GM23338 (cell line): ENCODE results near the gene CACNA1A. TPM values are rescaled to one million over a fixed set of nuclear protein-coding genes. Genes with fewer than 3 reads are reported as not detected.

Experiments used
- ATAC-seq: fragments of 200-7000 bp; cut with Tn5 transposase; 3 replicates; pipeline ENCODE4 v1.9.1; 2020
- DNase-seq: peaks from one replicate; pipeline ENCODE4 v3.0.0-alpha.2; 2015; ENCODE audit warnings: low spot score
- H2AFZ ChIP-seq: fragments of 200-600 bp; sonication (generic); 2 replicates; pipeline ENCODE4 v1.8.0; 2016; ENCODE audit warnings: antibody characterized with exemption, mild to moderate bottlenecking, moderate library complexity
- H3F3A ChIP-seq: fragments of 200-600 bp; sonication (generic); replicated peaks from 2 replicates; pipeline ENCODE4 v1.8.0; 2017; ENCODE audit warnings: antibody characterized with exemption, mixed run types, low read depth
- H3K27ac ChIP-seq: fragments of 200-600 bp; sonication (generic); 2 replicates; pipeline ENCODE4 v1.6.1; 2016; ENCODE audit warnings: low read depth
- H3K27me3 ChIP-seq: fragments of 200-600 bp; sonication (generic); 2 replicates; pipeline ENCODE4 v1.8.0; 2016; ENCODE audit warnings: mild to moderate bottlenecking, mixed run types, moderate library complexity; ENCODE audit not compliant: insufficient read depth
- H3K36me3 ChIP-seq: fragments of 200-600 bp; sonication (generic); 2 replicates; pipeline ENCODE4 v1.8.0; 2016; ENCODE audit warnings: mild to moderate bottlenecking; ENCODE audit not compliant: insufficient read depth
- H3K4me1 ChIP-seq: fragments of 200-600 bp; sonication (generic); 2 replicates; pipeline ENCODE4 v1.8.0; 2016; ENCODE audit warnings: mild to moderate bottlenecking, moderate library complexity; ENCODE audit not compliant: insufficient read depth
- H3K4me2 ChIP-seq: fragments of 200-600 bp; sonication (generic); 2 replicates; pipeline ENCODE4 v1.7.1; 2017; ENCODE audit warnings: mixed run types
- H3K4me3 ChIP-seq: fragments of 200-600 bp; sonication (generic); 2 replicates; pipeline ENCODE4 v1.6.1; 2016; ENCODE audit warnings: mixed run types
- H3K79me2 ChIP-seq: fragments of 200-600 bp; sonication (generic); replicated peaks from 2 replicates; pipeline ENCODE4 v1.8.0; 2017; ENCODE audit warnings: mild to moderate bottlenecking; ENCODE audit not compliant: insufficient read depth
- H3K9me2 ChIP-seq: fragments of 200-600 bp; sonication (generic); 2 replicates; pipeline ENCODE4 v1.8.0; 2017; ENCODE audit not compliant: insufficient read depth
- H4K20me1 ChIP-seq: fragments of 200-600 bp; sonication (generic); replicated peaks from 2 replicates; pipeline ENCODE4 v1.8.0; 2017; ENCODE audit warnings: mild to moderate bottlenecking; ENCODE audit not compliant: insufficient read depth
- H3K27ac Mint-ChIP-seq: 2 replicates; pipeline ENCODE4 v1.8.0; 2020; ENCODE audit warnings: inconsistent platforms, mild to moderate bottlenecking, moderate library complexity, mixed read lengths
- H3K27me3 Mint-ChIP-seq: 3 replicates; pipeline ENCODE4 v1.8.0; 2022; ENCODE audit warnings: low read depth, mild to moderate bottlenecking, moderate library complexity, mixed read lengths, inconsistent platforms; ENCODE audit not compliant: insufficient read depth, poor library complexity
- H3K36me3 Mint-ChIP-seq: 3 replicates; pipeline ENCODE4 v1.8.0; 2021; ENCODE audit warnings: low read depth, mild to moderate bottlenecking, inconsistent platforms, moderate library complexity, mixed read lengths
- H3K4me1 Mint-ChIP-seq: 3 replicates; pipeline ENCODE4 v1.8.0; 2020; ENCODE audit warnings: mild to moderate bottlenecking, inconsistent platforms, mixed read lengths
- H3K4me3 Mint-ChIP-seq: 3 replicates; pipeline ENCODE4 v1.8.0; 2021; ENCODE audit warnings: moderate library complexity, mild to moderate bottlenecking, inconsistent platforms, mixed read lengths
- H3K9me3 Mint-ChIP-seq: 3 replicates; pipeline ENCODE4 v1.8.0; 2020; ENCODE audit warnings: moderate library complexity, mild to moderate bottlenecking, inconsistent platforms, mixed read lengths
- CREB1 ChIP-seq: fragments of 250-450 bp; sonication (Bioruptor Pico); IDR thresholded peaks from 2 replicates; pipeline ENCODE4 v1.5.0; 2020; ENCODE audit warnings: low read depth, mild to moderate bottlenecking, moderate library complexity
- EZH2phosphoT487 ChIP-seq: fragments of 200-600 bp; sonication (generic); IDR thresholded peaks from one replicate; pipeline ENCODE4 v1.8.1; 2018; ENCODE audit warnings: antibody characterized with exemption; ENCODE audit not compliant: unreplicated experiment
- JUNB ChIP-seq: IDR thresholded peaks from one replicate; pipeline ENCODE4 v1.6.1; 2016; ENCODE audit warnings: antibody characterized with exemption; ENCODE audit not compliant: unreplicated experiment
- POLR2AphosphoS5 ChIP-seq: IDR thresholded peaks from 2 replicates; pipeline ENCODE4 v1.6.1; 2016; ENCODE audit warnings: antibody characterized with exemption, low read depth
- STAT1 ChIP-seq: IDR thresholded peaks from one replicate; pipeline ENCODE4 v1.6.1; 2016; ENCODE audit warnings: antibody characterized with exemption; ENCODE audit not compliant: unreplicated experiment
- ZNF114 ChIP-seq: fragments of 250-450 bp; sonication (Bioruptor Pico); IDR thresholded peaks from 2 replicates; pipeline ENCODE4 v1.5.0; 2020; ENCODE audit warnings: mild to moderate bottlenecking, moderate library complexity
- ZNF331 ChIP-seq: fragments of 250-450 bp; sonication (Bioruptor Pico); IDR thresholded peaks from 2 replicates; pipeline ENCODE4 v1.5.0; 2020; ENCODE audit warnings: low read depth, mild to moderate bottlenecking, moderate library complexity
- polyA plus RNA-seq: library from polyadenylated mRNA; unstranded; fragments of >200 nt; fragmentation: Nextera tagmentation; extraction: Ambion mirVana; gene quantifications from 2 replicates; pipeline ENCODE4 v1.2.1, GENCODE V29; 2016
- total RNA-seq: library from RNA; depleted of rRNA; stranded (reverse); fragments of >200 nt; shearing (Covaris generic); gene quantifications from 2 replicates; pipeline ENCODE4 v1.2.3, GENCODE V29; 2014
- TF ChIP-seq, protein P1 (sequence below): IDR thresholded peaks from 2 replicates; pipeline ENCODE4 v1.6.1; 2016; ENCODE audit warnings: antibody characterized with exemption
- TF ChIP-seq, protein P2 (sequence below), 2 experiments: fragments of 200-600 bp in 1 of 2; sonication (generic) in 1 of 2; conservative IDR thresholded peaks; 2 replicates each; pipeline versions ENCODE4 v1.5.1 to v1.6.1; 2016 to 2017; ENCODE audit warnings: antibody characterized with exemption in 2 of 2, low read depth in 2 of 2, mild to moderate bottlenecking in 2 of 2, moderate library complexity in 1 of 2
- TF ChIP-seq, protein P3 (sequence below): fragments of 250-450 bp; sonication (Bioruptor Pico); IDR thresholded peaks from 2 replicates; pipeline ENCODE4 v1.5.0; 2020; ENCODE audit warnings: mild to moderate bottlenecking, moderate library complexity

Gene CACNA1A
- total and polyA plus RNA-seq, 2 experiments from 2014 or later = 7.4 to 20.3 TPM

DNA sequence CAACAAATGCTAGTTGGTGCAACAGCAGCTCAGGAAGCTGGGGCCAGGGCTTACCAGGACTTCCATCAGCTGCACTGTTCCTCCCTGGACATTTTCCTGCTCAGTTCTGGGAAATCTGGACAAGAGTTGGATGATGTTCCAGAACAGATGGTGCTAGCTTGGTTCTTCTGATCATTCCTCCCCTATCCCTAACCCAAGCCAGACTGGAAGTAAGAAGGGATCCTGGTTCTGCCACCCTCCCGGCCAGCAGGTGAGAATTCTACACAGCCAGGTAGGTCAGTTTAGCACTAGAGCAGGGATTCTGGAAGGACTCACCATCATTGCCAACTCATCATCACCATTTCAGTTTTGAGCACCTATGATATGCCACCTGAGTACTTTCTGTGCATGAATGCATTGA is 30.2 kb downstream of the CACNA1A start (continued):
- TF ChIP-seq CREB1 (CRISPR knock-in tag) (no peak), ZNF331 (CRISPR knock-in tag) (no peak), EZH2phosphoT487 (no peak), JUNB (no peak), ZNF114 (CRISPR knock-in tag) (no peak)
- TF ChIP-seq, protein P1, sequence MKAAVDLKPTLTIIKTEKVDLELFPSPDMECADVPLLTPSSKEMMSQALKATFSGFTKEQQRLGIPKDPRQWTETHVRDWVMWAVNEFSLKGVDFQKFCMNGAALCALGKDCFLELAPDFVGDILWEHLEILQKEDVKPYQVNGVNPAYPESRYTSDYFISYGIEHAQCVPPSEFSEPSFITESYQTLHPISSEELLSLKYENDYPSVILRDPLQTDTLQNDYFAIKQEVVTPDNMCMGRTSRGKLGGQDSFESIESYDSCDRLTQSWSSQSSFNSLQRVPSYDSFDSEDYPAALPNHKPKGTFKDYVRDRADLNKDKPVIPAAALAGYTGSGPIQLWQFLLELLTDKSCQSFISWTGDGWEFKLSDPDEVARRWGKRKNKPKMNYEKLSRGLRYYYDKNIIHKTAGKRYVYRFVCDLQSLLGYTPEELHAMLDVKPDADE = no peak

DNA sequence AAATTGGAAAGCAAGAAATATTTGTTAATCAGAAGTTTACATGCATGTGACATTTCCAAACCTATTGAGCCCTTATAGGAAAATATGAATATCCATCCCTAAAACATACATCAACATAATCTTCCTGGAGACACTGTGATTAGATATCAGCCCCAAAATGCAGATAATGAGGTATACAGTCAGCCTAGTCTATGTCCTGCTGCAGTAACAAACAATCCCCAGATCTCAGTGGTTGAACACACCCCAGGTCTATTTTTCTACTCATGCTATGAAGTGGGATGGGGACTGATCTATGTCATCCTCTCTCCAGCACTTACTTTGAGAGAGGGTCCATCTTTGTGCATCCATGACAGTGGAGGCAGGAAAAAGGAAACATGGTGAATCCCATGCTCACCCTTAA is 31.2 kb downstream of the CACNA1A start:
- Histone ChIP-seq H3K27ac (no peak overlapping the region), H3F3A (no peaks in the 10 kb centered on the region), H3K36me3 (no peaks in the 10 kb centered on the region), H3K9me2 (no peaks in the 10 kb centered on the region), H3K27me3 (no peaks in the 10 kb centered on the region), H4K20me1 (0 out of 2 replicates have a peak, but pooled peaks cover 5% of the 10 kb centered on the region), H3K4me3 (no peak overlapping the region), H3K4me1 (no peaks in the 10 kb centered on the region), H2AFZ (no peak overlapping the region), H3K4me2 (no peak overlapping the region), H3K79me2 (no peaks in the 10 kb centered on the region)
- no peak for ATAC-seq
- Mint-ChIP-seq H3K27me3 (no peaks in the 10 kb centered on the region), H3K27ac (no peak overlapping the region), H3K36me3 (peaks cover 33% of the 10 kb centered on the region), H3K4me3 (no peak overlapping the region), H3K9me3 (peaks cover 30% of the 10 kb centered on the region), H3K4me1 (peaks cover 2% of the 10 kb centered on the region; the same call in 1 of the 3 replicates)
- DNase-seq = no peak
- TF ChIP-seq, protein P1 = no peak
- no peak for TF ChIP-seq CREB1 (CRISPR knock-in tag)

DNA sequence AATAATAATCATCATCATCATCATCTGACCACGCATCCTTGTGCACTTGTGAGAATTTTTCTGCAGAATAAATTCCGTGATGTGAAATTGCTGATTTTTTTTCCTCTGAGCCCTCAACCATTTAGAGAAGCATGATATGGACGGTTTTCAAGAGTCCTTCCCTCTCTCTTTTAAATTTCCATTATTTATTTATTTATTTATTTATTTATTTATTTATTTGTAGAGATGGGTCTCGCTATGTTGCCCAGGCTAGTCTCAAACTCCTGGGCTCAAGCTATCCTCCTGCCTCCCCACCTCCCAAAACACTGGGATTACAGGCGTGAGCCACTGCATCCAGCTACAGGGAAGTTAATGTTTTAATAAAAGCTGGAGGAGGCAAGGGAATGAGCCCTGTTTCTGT is 39.6 kb downstream of the CACNA1A start:
- H3K27me3 Mint-ChIP-seq = peaks cover 12% of the 10 kb centered on the region
- DNase-seq (no peak), ATAC-seq (no peak)
- no peaks in the 10 kb centered on the region for H3K27me3 ChIP-seq
- H3K4me3 ChIP-seq = no peak overlapping the region
- H3K27ac ChIP-seq = no peak overlapping the region
- no peak overlapping the region for H3K4me2 ChIP-seq
- H3K4me3 Mint-ChIP-seq = no peak overlapping the region
- no peak overlapping the region for H3K27ac Mint-ChIP-seq
- H3K4me1 Mint-ChIP-seq = peaks cover 10% of the 10 kb centered on the region; the same call in 2 of the 3 replicates
- H2AFZ ChIP-seq = no peak overlapping the region
- no peaks in the 10 kb centered on the region for H3K36me3 ChIP-seq
- H3K9me2 ChIP-seq = no peaks in the 10 kb centered on the region
- no peaks in the 10 kb centered on the region for H3K9me3 Mint-ChIP-seq
- H3K36me3 Mint-ChIP-seq = no peaks in the 10 kb centered on the region
- peaks cover 4% of the 10 kb centered on the region; the same call in 1 of the 2 replicates for H3F3A ChIP-seq
- H3K4me1 ChIP-seq = peaks cover 6% of the 10 kb centered on the region
- peaks cover 30% of the 10 kb centered on the region for H4K20me1 ChIP-seq
- no peaks in the 10 kb centered on the region for H3K79me2 ChIP-seq
- TF ChIP-seq ZNF331 (CRISPR knock-in tag) (no peak), STAT1 (no peak), POLR2AphosphoS5 (no peak), JUNB (no peak), CREB1 (CRISPR knock-in tag) (no peak)
- TF ChIP-seq, protein P2, sequence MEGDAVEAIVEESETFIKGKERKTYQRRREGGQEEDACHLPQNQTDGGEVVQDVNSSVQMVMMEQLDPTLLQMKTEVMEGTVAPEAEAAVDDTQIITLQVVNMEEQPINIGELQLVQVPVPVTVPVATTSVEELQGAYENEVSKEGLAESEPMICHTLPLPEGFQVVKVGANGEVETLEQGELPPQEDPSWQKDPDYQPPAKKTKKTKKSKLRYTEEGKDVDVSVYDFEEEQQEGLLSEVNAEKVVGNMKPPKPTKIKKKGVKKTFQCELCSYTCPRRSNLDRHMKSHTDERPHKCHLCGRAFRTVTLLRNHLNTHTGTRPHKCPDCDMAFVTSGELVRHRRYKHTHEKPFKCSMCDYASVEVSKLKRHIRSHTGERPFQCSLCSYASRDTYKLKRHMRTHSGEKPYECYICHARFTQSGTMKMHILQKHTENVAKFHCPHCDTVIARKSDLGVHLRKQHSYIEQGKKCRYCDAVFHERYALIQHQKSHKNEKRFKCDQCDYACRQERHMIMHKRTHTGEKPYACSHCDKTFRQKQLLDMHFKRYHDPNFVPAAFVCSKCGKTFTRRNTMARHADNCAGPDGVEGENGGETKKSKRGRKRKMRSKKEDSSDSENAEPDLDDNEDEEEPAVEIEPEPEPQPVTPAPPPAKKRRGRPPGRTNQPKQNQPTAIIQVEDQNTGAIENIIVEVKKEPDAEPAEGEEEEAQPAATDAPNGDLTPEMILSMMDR (conservative IDR thresholded peaks at IDR 0.05; ENCODE audit: low read depth in 2 of 2) = no peak
- TF ChIP-seq, protein P3, sequence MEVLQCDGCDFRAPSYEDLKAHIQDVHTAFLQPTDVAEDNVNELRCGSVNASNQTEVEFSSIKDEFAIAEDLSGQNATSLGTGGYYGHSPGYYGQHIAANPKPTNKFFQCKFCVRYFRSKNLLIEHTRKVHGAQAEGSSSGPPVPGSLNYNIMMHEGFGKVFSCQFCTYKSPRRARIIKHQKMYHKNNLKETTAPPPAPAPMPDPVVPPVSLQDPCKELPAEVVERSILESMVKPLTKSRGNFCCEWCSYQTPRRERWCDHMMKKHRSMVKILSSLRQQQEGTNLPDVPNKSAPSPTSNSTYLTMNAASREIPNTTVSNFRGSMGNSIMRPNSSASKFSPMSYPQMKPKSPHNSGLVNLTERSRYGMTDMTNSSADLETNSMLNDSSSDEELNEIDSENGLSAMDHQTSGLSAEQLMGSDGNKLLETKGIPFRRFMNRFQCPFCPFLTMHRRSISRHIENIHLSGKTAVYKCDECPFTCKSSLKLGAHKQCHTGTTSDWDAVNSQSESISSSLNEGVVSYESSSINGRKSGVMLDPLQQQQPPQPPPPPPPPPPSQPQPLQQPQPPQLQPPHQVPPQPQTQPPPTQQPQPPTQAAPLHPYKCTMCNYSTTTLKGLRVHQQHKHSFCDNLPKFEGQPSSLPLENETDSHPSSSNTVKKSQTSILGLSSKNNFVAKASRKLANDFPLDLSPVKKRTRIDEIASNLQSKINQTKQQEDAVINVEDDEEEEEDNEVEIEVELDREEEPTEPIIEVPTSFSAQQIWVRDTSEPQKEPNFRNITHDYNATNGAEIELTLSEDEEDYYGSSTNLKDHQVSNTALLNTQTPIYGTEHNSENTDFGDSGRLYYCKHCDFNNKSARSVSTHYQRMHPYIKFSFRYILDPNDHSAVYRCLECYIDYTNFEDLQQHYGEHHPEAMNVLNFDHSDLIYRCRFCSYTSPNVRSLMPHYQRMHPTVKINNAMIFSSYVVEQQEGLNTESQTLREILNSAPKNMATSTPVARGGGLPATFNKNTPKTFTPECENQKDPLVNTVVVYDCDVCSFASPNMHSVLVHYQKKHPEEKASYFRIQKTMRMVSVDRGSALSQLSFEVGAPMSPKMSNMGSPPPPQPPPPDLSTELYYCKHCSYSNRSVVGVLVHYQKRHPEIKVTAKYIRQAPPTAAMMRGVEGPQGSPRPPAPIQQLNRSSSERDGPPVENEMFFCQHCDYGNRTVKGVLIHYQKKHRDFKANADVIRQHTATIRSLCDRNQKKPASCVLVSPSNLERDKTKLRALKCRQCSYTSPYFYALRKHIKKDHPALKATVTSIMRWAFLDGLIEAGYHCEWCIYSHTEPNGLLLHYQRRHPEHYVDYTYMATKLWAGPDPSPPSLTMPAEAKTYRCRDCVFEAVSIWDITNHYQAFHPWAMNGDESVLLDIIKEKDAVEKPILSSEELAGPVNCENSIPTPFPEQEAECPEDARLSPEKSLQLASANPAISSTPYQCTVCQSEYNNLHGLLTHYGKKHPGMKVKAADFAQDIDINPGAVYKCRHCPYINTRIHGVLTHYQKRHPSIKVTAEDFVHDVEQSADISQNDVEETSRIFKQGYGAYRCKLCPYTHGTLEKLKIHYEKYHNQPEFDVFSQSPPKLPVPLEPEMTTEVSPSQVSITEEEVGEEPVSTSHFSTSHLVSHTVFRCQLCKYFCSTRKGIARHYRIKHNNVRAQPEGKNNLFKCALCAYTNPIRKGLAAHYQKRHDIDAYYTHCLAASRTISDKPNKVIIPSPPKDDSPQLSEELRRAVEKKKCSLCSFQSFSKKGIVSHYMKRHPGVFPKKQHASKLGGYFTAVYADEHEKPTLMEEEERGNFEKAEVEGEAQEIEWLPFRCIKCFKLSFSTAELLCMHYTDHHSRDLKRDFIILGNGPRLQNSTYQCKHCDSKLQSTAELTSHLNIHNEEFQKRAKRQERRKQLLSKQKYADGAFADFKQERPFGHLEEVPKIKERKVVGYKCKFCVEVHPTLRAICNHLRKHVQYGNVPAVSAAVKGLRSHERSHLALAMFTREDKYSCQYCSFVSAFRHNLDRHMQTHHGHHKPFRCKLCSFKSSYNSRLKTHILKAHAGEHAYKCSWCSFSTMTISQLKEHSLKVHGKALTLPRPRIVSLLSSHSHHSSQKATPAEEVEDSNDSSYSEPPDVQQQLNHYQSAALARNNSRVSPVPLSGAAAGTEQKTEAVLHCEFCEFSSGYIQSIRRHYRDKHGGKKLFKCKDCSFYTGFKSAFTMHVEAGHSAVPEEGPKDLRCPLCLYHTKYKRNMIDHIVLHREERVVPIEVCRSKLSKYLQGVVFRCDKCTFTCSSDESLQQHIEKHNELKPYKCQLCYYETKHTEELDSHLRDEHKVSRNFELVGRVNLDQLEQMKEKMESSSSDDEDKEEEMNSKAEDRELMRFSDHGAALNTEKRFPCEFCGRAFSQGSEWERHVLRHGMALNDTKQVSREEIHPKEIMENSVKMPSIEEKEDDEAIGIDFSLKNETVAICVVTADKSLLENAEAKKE = no peak
